OCI-LY3 (cell line): ENCODE data around the gene P2RX7.

ENCODE experiments used
- EZH2phosphoT487 ChIP-seq: fragments of 200-600 bp; shearing (Covaris generic); IDR thresholded peaks from 2 replicates; pipeline ENCODE4 v1.6.1; 2018; ENCODE audit warnings: antibody characterized with exemption, mixed run types, low read depth
- TF ChIP-seq, protein P1 (sequence below): fragments of 200-600, 300-600 bp; sonication (generic); IDR thresholded peaks from 2 replicates; pipeline ENCODE4 v1.5.1; 2014; ENCODE audit warnings: antibody characterized with exemption, low read length, low read depth

DNA sequence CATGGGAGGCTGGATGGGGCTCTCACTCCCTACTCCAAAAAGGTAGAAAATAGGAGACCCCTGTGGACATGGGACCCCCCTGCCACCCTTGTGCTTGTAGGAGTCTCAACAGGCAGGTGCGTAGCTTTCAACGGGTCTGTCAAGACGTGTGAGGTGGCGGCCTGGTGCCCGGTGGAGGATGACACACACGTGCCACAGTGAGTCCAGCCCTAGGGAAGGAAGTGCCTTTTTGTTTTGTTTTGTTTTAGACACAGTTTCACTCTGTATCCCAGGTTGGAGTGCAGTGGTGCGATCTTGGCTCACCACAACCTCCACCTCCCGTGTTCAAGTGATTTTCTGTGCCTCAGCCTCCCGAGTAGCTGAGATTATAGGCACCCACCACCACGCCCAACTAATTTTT is 90.2 kb downstream of the P2RX7 start:
- TF ChIP-seq, protein P1, sequence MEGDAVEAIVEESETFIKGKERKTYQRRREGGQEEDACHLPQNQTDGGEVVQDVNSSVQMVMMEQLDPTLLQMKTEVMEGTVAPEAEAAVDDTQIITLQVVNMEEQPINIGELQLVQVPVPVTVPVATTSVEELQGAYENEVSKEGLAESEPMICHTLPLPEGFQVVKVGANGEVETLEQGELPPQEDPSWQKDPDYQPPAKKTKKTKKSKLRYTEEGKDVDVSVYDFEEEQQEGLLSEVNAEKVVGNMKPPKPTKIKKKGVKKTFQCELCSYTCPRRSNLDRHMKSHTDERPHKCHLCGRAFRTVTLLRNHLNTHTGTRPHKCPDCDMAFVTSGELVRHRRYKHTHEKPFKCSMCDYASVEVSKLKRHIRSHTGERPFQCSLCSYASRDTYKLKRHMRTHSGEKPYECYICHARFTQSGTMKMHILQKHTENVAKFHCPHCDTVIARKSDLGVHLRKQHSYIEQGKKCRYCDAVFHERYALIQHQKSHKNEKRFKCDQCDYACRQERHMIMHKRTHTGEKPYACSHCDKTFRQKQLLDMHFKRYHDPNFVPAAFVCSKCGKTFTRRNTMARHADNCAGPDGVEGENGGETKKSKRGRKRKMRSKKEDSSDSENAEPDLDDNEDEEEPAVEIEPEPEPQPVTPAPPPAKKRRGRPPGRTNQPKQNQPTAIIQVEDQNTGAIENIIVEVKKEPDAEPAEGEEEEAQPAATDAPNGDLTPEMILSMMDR, result no peak
- TF ChIP-seq EZH2phosphoT487, result no peak
